SK-N-SH treated with all-trans-retinoic acid at 6 μM for 48 hours (cell line): Measurements from ENCODE around the gene RARRES1.

Experiments
- ATAC-seq: fragments of 200-7000 bp; cut with Tn5 transposase; 3 replicates; pipeline ENCODE4 v1.9.1; 2020; ENCODE audit warnings: mild to moderate bottlenecking, moderate library complexity
- ARNTL ChIP-seq: fragments of 450-650 bp; formaldehyde crosslinking; IDR thresholded peaks from 2 replicates; pipeline ENCODE4 v1.5.0; 2020; ENCODE audit warnings: low read depth, mild to moderate bottlenecking, moderate library complexity, borderline replicate concordance
- BACH2 ChIP-seq: fragments of 250-450 bp; sonication (Bioruptor Pico); IDR thresholded peaks from 2 replicates; pipeline ENCODE4 v1.9.0; 2021; ENCODE audit warnings: mild to moderate bottlenecking, borderline replicate concordance
- CREB5 ChIP-seq: fragments of 250-450 bp; sonication (Bioruptor Pico); IDR thresholded peaks from 2 replicates; pipeline ENCODE4 v1.5.1; 2020; ENCODE audit warnings: low read depth, mild to moderate bottlenecking, moderate library complexity
- CSDC2 ChIP-seq: fragments of 250-450 bp; sonication (Bioruptor Pico); IDR thresholded peaks from 2 replicates; pipeline ENCODE4 v1.5.0; 2020; ENCODE audit warnings: mild to moderate bottlenecking, moderate library complexity
- CSRNP3 ChIP-seq: fragments of 250-450 bp; sonication (Bioruptor Pico); IDR thresholded peaks from 2 replicates; pipeline ENCODE4 v1.5.1; 2021; ENCODE audit warnings: mild to moderate bottlenecking, moderate library complexity
- ESRRG ChIP-seq: fragments of 250-450 bp; sonication (Bioruptor Pico); IDR thresholded peaks from 2 replicates; pipeline ENCODE4 v1.6.1; 2021; ENCODE audit warnings: mild to moderate bottlenecking
- GLIS3 ChIP-seq: fragments of 250-450 bp; sonication (Bioruptor Pico); IDR thresholded peaks from 2 replicates; pipeline ENCODE4 v1.5.0; 2020; ENCODE audit warnings: mild to moderate bottlenecking, moderate library complexity
- ISL1 ChIP-seq: fragments of 250-450 bp; sonication (Bioruptor Pico); IDR thresholded peaks from 2 replicates; pipeline ENCODE4 v2.1.2; 2022; ENCODE audit warnings: mild to moderate bottlenecking, moderate library complexity
- OSR1 ChIP-seq: fragments of 250-450 bp; sonication (Bioruptor Pico); IDR thresholded peaks from 2 replicates; pipeline ENCODE4 v1.8.0; 2022; ENCODE audit warnings: moderate library complexity, mild to moderate bottlenecking, inconsistent platforms
- PATZ1 ChIP-seq: fragments of 250-450 bp; sonication (Bioruptor Pico); IDR thresholded peaks from 2 replicates; pipeline ENCODE4 v1.8.0; 2020; ENCODE audit warnings: mild to moderate bottlenecking, moderate library complexity, borderline replicate concordance
- POU6F1 ChIP-seq: fragments of 250-450 bp; sonication (Bioruptor Pico); IDR thresholded peaks from 2 replicates; pipeline ENCODE4 v1.8.0; 2021; ENCODE audit warnings: low read depth, mild to moderate bottlenecking, moderate library complexity, borderline replicate concordance
- SNAI2 ChIP-seq: fragments of 250-450 bp; sonication (Bioruptor Pico); IDR thresholded peaks from 2 replicates; pipeline ENCODE4 v1.5.0; 2020; ENCODE audit warnings: mild to moderate bottlenecking, moderate library complexity
- TCF4 ChIP-seq: fragments of 250-450 bp; sonication (Bioruptor Pico); IDR thresholded peaks from 2 replicates; pipeline ENCODE4 v1.8.0; 2021; ENCODE audit warnings: mild to moderate bottlenecking, moderate library complexity, borderline replicate concordance
- TSHZ2 ChIP-seq: fragments of 250-450 bp; sonication (Bioruptor Pico); IDR thresholded peaks from 2 replicates; pipeline ENCODE4 v1.5.0; 2020; ENCODE audit warnings: mild to moderate bottlenecking, moderate library complexity
- ZC3H10 ChIP-seq: fragments of 250-450 bp; sonication (Bioruptor Pico); IDR thresholded peaks from 2 replicates; pipeline ENCODE4 v1.5.1; 2021; ENCODE audit warnings: mild to moderate bottlenecking, moderate library complexity
- ZNF565 ChIP-seq: fragments of 450-650 bp; formaldehyde crosslinking; conservative IDR thresholded peaks from 2 replicates; pipeline ENCODE4 v1.5.0; 2020; ENCODE audit warnings: low read depth, mild to moderate bottlenecking, moderate library complexity
- ZNF70 ChIP-seq: fragments of 450-650 bp; formaldehyde crosslinking; IDR thresholded peaks from 2 replicates; pipeline ENCODE4 v1.5.0; 2020; ENCODE audit warnings: mild to moderate bottlenecking, moderate library complexity
- ZNF8 ChIP-seq: fragments of 450-650 bp; formaldehyde crosslinking; IDR thresholded peaks from 2 replicates; pipeline ENCODE4 v1.5.0; 2020; ENCODE audit warnings: mild to moderate bottlenecking, moderate library complexity

RARRES1 gene

GRCh38 chr3:158762701-158763100 lies 30.4 kb upstream of the RARRES1 start:
- TF ChIP-seq GLIS3 (CRISPR knock-in tag), result no peak
- no peak for ATAC-seq

- no peak for TF ChIP-seq GLIS3 (CRISPR knock-in tag)
- TF ChIP-seq CSDC2 (CRISPR knock-in tag), result no peak
- TF ChIP-seq TCF4 (CRISPR knock-in tag), result no peak
- TF ChIP-seq CSRNP3 (CRISPR knock-in tag), result no peak
- TF ChIP-seq OSR1 (CRISPR knock-in tag), result no peak
- TF ChIP-seq ESRRG (CRISPR knock-in tag), result no peak
- TF ChIP-seq CREB5 (CRISPR knock-in tag), result no peak
- no peak for TF ChIP-seq POU6F1 (CRISPR knock-in tag)
- no peak for TF ChIP-seq ZNF565 (CRISPR knock-in tag)
- TF ChIP-seq, all 23 proteins: peak for 0
- no peak for ATAC-seq
Observed at GRCh38 chr3:158761350-158761749, 29.1 kb upstream of the RARRES1 start.

- ATAC-seq, result no peak
- TF ChIP-seq ESRRG (CRISPR knock-in tag) (no peak), BACH2 (CRISPR knock-in tag) (no peak), TCF4 (CRISPR knock-in tag) (no peak), GLIS3 (CRISPR knock-in tag) (no peak), ZC3H10 (CRISPR knock-in tag) (no peak), ARNTL (CRISPR knock-in tag) (no peak), SNAI2 (CRISPR knock-in tag) (no peak), OSR1 (CRISPR knock-in tag) (no peak), PATZ1 (CRISPR knock-in tag) (no peak), ISL1 (CRISPR knock-in tag) (no peak), TSHZ2 (no peak), ZNF70 (no peak), POU6F1 (CRISPR knock-in tag) (no peak), CREB5 (CRISPR knock-in tag) (no peak), ZNF8 (CRISPR knock-in tag) (no peak)
- TF ChIP-seq, all 23 proteins: peak for 0
Observed at GRCh38 chr3:158755421-158755820, 23.2 kb upstream of the RARRES1 start.
